HEK293 (cell line): ENCODE measurements around the gene FOXRED2.

Experiments
- GLIS1 ChIP-seq: fragments of 450-650 bp; formaldehyde crosslinking; IDR thresholded peaks from 2 replicates; pipeline ENCODE4 v1.5.1; 2016; ENCODE audit warnings: missing biosample characterization, missing genetic modification characterization
- GLIS2 ChIP-seq: fragments of 450-650 bp; formaldehyde crosslinking; IDR thresholded peaks from 2 replicates; pipeline ENCODE4 v1.5.1; 2016; ENCODE audit warnings: missing biosample characterization, missing genetic modification characterization
- KLF10 ChIP-seq: fragments of 450-650 bp; IDR thresholded peaks from 2 replicates; pipeline ENCODE4 v1.5.1; 2018; ENCODE audit warnings: missing biosample characterization, mild to moderate bottlenecking, missing genetic modification characterization
- KLF16 ChIP-seq: fragments of 450-650 bp; formaldehyde crosslinking; IDR thresholded peaks from 2 replicates; pipeline ENCODE4 v1.5.1; 2017; ENCODE audit warnings: missing biosample characterization, missing genetic modification characterization
- KLF17 ChIP-seq: fragments of 450-650 bp; formaldehyde crosslinking; IDR thresholded peaks from 2 replicates; pipeline ENCODE4 v1.5.1; 2016; ENCODE audit warnings: missing biosample characterization, missing genetic modification characterization
- KLF8 ChIP-seq: fragments of 450-650 bp; formaldehyde crosslinking; IDR thresholded peaks from 2 replicates; pipeline ENCODE4 v1.5.1; 2016; ENCODE audit warnings: missing biosample characterization, missing genetic modification characterization
- SCRT2 ChIP-seq: fragments of 450-650 bp; formaldehyde crosslinking; IDR thresholded peaks from 2 replicates; pipeline ENCODE4 v1.5.1; 2016; ENCODE audit warnings: missing biosample characterization, missing genetic modification characterization
- SP2 ChIP-seq: fragments of 450-650 bp; formaldehyde crosslinking; IDR thresholded peaks from 2 replicates; pipeline ENCODE4 v1.5.1; 2016; ENCODE audit warnings: missing biosample characterization, missing genetic modification characterization
- SP3 ChIP-seq: fragments of 450-650 bp; formaldehyde crosslinking; IDR thresholded peaks from 2 replicates; pipeline ENCODE4 v1.5.1; 2016; ENCODE audit warnings: missing biosample characterization, missing genetic modification characterization
- TCF7L2 ChIP-seq: IDR thresholded peaks from 2 replicates; pipeline ENCODE4 v1.6.1; 2011; ENCODE audit warnings: low read depth, mild to moderate bottlenecking, inconsistent platforms, low read length, moderate library complexity, borderline replicate concordance
- WT1 ChIP-seq: fragments of 450-650 bp; formaldehyde crosslinking; IDR thresholded peaks from 2 replicates; pipeline ENCODE4 v1.5.1; 2016; ENCODE audit warnings: missing biosample characterization, missing genetic modification characterization
- YY2 ChIP-seq: fragments of 450-650 bp; formaldehyde crosslinking; IDR thresholded peaks from 2 replicates; pipeline ENCODE4 v1.5.1; 2016; ENCODE audit warnings: missing biosample characterization, missing genetic modification characterization
- ZBTB21 ChIP-seq: fragments of 450-650 bp; formaldehyde crosslinking; IDR thresholded peaks from 2 replicates; pipeline ENCODE4 v1.5.1; 2017; ENCODE audit warnings: missing biosample characterization, missing genetic modification characterization
- ZBTB49 ChIP-seq: fragments of 450-650 bp; formaldehyde crosslinking; IDR thresholded peaks from 2 replicates; pipeline ENCODE4 v1.5.1; 2016; ENCODE audit warnings: missing biosample characterization, missing genetic modification characterization, low read depth
- ZBTB8A ChIP-seq: fragments of 450-650 bp; formaldehyde crosslinking; IDR thresholded peaks from 2 replicates; pipeline ENCODE4 v1.5.1; 2016; ENCODE audit warnings: missing biosample characterization, missing genetic modification characterization
- ZIC2 ChIP-seq: fragments of 450-650 bp; formaldehyde crosslinking; IDR thresholded peaks from 2 replicates; pipeline ENCODE4 v1.5.1; 2016; ENCODE audit warnings: missing biosample characterization, missing genetic modification characterization
- ZNF10 ChIP-seq: fragments of 450-650 bp; formaldehyde crosslinking; IDR thresholded peaks from 2 replicates; pipeline ENCODE4 v1.5.1; 2017; ENCODE audit warnings: missing biosample characterization, missing genetic modification characterization
- ZNF155 ChIP-seq: fragments of 450-650 bp; formaldehyde crosslinking; IDR thresholded peaks from 2 replicates; pipeline ENCODE4 v1.5.1; 2016; ENCODE audit warnings: missing biosample characterization, missing genetic modification characterization
- ZNF221 ChIP-seq: fragments of 450-650 bp; formaldehyde crosslinking; IDR thresholded peaks from 2 replicates; pipeline ENCODE4 v1.5.1; 2017; ENCODE audit warnings: missing biosample characterization, missing genetic modification characterization, borderline replicate concordance
- ZNF239 ChIP-seq: fragments of 450-650 bp; formaldehyde crosslinking; IDR thresholded peaks from 2 replicates; pipeline ENCODE4 v1.5.1; 2016; ENCODE audit warnings: missing biosample characterization, missing genetic modification characterization
- ZNF248 ChIP-seq: fragments of 450-650 bp; formaldehyde crosslinking; IDR thresholded peaks from 2 replicates; pipeline ENCODE4 v1.5.1; 2017; ENCODE audit warnings: missing biosample characterization, missing genetic modification characterization
- ZNF274 ChIP-seq, 2 experiments: fragments of 200-500 bp in 1 of 2; fragments of 450-650 bp in 1 of 2; sonication (Bioruptor generic) in 1 of 2; formaldehyde crosslinking in 1 of 2; IDR thresholded peaks; 2 replicates each; pipeline versions ENCODE4 v1.5.1 to v1.6.1; 2014 to 2016; ENCODE audit warnings: borderline replicate concordance in 1 of 2, inconsistent platforms in 1 of 2, low read length in 1 of 2, missing biosample characterization in 1 of 2, missing genetic modification characterization in 1 of 2
- ZNF280D ChIP-seq: fragments of 450-650 bp; formaldehyde crosslinking; IDR thresholded peaks from 2 replicates; pipeline ENCODE4 v1.5.1; 2016; ENCODE audit warnings: missing biosample characterization, missing genetic modification characterization
- ZNF398 ChIP-seq: fragments of 450-650 bp; formaldehyde crosslinking; IDR thresholded peaks from 2 replicates; pipeline ENCODE4 v1.5.1; 2017; ENCODE audit warnings: missing biosample characterization, missing genetic modification characterization
- ZNF48 ChIP-seq: fragments of 450-650 bp; formaldehyde crosslinking; IDR thresholded peaks from 2 replicates; pipeline ENCODE4 v1.5.1; 2016; ENCODE audit warnings: missing biosample characterization, missing genetic modification characterization
- ZNF529 ChIP-seq: fragments of 450-650 bp; formaldehyde crosslinking; IDR thresholded peaks from 2 replicates; pipeline ENCODE4 v1.5.1; 2017; ENCODE audit warnings: missing genetic modification characterization, missing biosample characterization; ENCODE audit not compliant: insufficient replicate concordance
- ZNF571 ChIP-seq: fragments of 450-650 bp; formaldehyde crosslinking; IDR thresholded peaks from 2 replicates; pipeline ENCODE4 v1.5.0; 2017; ENCODE audit warnings: missing biosample characterization, missing genetic modification characterization
- ZNF585B ChIP-seq: fragments of 450-650 bp; formaldehyde crosslinking; IDR thresholded peaks from 2 replicates; pipeline ENCODE4 v1.5.1; 2016; ENCODE audit warnings: missing biosample characterization, missing genetic modification characterization
- ZNF621 ChIP-seq: fragments of 450-650 bp; formaldehyde crosslinking; IDR thresholded peaks from 2 replicates; pipeline ENCODE4 v1.5.1; 2017; ENCODE audit warnings: missing biosample characterization, missing genetic modification characterization
- ZNF76 ChIP-seq: fragments of 450-650 bp; formaldehyde crosslinking; IDR thresholded peaks from 2 replicates; pipeline ENCODE4; 2016; ENCODE audit warnings: low read depth, missing biosample characterization, missing genetic modification characterization, borderline replicate concordance
- ZNF776 ChIP-seq: fragments of 450-650 bp; formaldehyde crosslinking; IDR thresholded peaks from 2 replicates; pipeline ENCODE4 v1.5.0; 2017; ENCODE audit warnings: missing biosample characterization, missing genetic modification characterization, borderline replicate concordance
- ZNF791 ChIP-seq: fragments of 450-650 bp; formaldehyde crosslinking; IDR thresholded peaks from 2 replicates; pipeline ENCODE4 v1.5.1; 2016; ENCODE audit warnings: missing biosample characterization, missing genetic modification characterization

The FOXRED2 gene

GRCh38 chr22:36506637-36507517 lies at the start of gene FOXRED2 (continued):
- TF ChIP-seq ZNF776 = no peak
- TF ChIP-seq ZNF585B = no peak
- peak; percentile 89; the same call in 1 of the 2 replicates for TF ChIP-seq KLF10
- TF ChIP-seq ZNF398 (tag by site-specific recombination) = peak; percentile 38; the same call in 1 of the 2 replicates
- no peak for TF ChIP-seq WT1 (tag by site-specific recombination)
- TF ChIP-seq ZNF155 (tag by site-specific recombination) = no peak
- TF ChIP-seq KLF8 (tag by site-specific recombination) = peak; percentile 84; the same call in 1 of the 2 replicates
- TF ChIP-seq ZNF571 (tag by site-specific recombination) = no peak
- no peak for TF ChIP-seq ZNF529
- TF ChIP-seq YY2 (tag by site-specific recombination) = no peak
- no peak for TF ChIP-seq ZNF274 (IDR thresholded peaks at IDR 0.05; ENCODE audit: low read length)
- TF ChIP-seq ZNF274 (tag by site-specific recombination; IDR thresholded peaks at IDR 0.05; ENCODE audit: borderline replicate concordance) = no peak
- no peak for TF ChIP-seq ZNF248 (tag by site-specific recombination)
- TF ChIP-seq ZIC2 (tag by site-specific recombination) = 0 out of 2 replicates have a peak, but pooled peaks have one; percentile 40
- TF ChIP-seq ZNF621 = no peak
- TF ChIP-seq ZNF239 (tag by site-specific recombination) = no peak
- TF ChIP-seq ZNF10 = no peak
- TF ChIP-seq SP2 = peak; percentile 69
- peak; percentile 71 for TF ChIP-seq SCRT2
- no peak for TF ChIP-seq ZBTB49
- TF ChIP-seq GLIS2 (tag by site-specific recombination) = peak; percentile 53; the same call in 1 of the 2 replicates
- no peak for TF ChIP-seq TCF7L2
- peak; percentile 53; the same call in 1 of the 2 replicates for TF ChIP-seq GLIS1 (tag by site-specific recombination)
- no peak for TF ChIP-seq ZNF791
- no peak for TF ChIP-seq ZNF280D (tag by site-specific recombination)
- TF ChIP-seq KLF16 (tag by site-specific recombination) = peak; percentile 84
- TF ChIP-seq ZBTB8A (tag by site-specific recombination) = 0 out of 2 replicates have a peak, but pooled peaks have one; percentile 56
- TF ChIP-seq ZNF48 (tag by site-specific recombination) = no peak
- 0 out of 2 replicates have a peak, but pooled peaks have one; percentile 54 for TF ChIP-seq KLF17 (tag by site-specific recombination)
- no peak for TF ChIP-seq ZNF221 (tag by site-specific recombination)
- TF ChIP-seq SP3 (tag by site-specific recombination) = peak; percentile 87
- peak; percentile 56; the same call in 1 of the 2 replicates for TF ChIP-seq ZNF76
- no peak for TF ChIP-seq ZBTB21 (tag by site-specific recombination)
